ENCODE measurements around the gene DNAH12.

DNAH12 gene, protein sequence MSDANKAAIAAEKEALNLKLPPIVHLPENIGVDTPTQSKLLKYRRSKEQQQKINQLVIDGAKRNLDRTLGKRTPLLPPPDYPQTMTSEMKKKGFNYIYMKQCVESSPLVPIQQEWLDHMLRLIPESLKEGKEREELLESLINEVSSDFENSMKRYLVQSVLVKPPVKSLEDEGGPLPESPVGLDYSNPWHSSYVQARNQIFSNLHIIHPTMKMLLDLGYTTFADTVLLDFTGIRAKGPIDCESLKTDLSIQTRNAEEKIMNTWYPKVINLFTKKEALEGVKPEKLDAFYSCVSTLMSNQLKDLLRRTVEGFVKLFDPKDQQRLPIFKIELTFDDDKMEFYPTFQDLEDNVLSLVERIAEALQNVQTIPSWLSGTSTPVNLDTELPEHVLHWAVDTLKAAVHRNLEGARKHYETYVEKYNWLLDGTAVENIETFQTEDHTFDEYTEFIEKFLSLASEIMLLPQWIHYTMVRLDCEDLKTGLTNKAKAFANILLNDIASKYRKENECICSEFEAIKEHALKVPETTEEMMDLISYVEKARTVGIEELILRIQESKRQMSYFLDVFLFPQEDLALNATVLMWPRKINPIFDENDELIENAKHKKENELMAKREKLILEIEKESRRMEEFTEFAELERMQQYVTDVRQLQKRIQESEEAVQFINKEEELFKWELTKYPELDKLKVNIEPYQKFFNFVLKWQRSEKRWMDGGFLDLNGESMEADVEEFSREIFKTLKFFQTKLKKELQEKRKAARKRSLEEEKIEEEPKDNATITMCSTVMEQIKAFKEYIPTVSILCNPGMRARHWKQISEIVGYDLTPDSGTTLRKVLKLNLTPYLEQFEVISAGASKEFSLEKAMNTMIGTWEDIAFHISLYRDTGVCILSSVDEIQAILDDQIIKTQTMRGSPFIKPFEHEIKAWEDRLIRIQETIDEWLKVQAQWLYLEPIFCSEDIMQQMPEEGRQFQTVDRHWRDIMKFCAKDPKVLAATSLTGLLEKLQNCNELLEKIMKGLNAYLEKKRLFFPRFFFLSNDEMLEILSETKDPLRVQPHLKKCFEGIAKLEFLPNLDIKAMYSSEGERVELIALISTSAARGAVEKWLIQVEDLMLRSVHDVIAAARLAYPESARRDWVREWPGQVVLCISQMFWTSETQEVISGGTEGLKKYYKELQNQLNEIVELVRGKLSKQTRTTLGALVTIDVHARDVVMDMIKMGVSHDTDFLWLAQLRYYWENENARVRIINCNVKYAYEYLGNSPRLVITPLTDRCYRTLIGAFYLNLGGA (N-terminal part only)

DNA sequence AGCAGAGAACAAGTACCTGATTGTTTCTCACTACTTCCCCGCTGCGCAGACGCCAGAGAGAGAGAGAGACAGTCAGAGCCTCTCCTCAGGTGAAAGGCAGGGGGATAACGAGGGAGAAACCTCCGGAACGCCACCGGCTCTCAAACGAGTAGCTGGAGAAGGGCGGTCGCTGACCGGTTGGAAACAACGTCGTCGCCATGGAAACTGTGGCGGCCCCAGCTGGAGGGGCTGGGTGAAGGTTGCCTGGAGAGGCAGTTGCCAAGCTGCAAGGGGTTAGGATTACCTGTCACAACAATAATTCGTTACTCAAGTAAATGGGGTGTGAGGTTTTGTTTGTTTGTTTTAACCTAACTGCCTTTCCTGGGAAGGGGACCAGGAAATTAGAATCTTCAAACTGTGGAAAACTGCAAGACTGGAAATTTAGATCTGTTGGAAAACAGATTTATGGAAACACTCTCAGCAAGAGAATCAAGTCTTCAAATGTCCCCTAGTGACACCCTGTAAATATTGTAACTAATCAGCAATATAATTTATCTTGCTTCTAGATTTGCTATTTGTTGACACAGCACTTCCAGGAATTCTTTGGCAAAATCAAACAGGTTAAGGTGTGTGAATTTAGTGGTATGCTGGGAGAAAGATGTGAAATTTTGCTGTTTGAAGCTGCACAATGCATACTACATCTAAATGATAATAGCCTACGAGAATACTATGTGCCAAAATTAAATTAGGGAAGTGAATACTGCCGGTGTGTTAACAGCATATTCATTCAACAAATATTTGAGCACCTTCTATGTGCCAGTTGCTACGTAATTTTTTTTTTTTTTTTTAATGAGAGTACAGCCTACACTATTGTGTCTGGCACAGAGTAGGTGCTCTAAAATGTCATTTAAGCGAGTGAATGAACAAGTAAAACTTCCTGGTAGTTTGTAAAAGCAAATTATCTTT lies at the start of gene DNAH12:
Gene DNAH12, minus strand, starts transcription at position 164 of the 945 bp plus-strand sequence. CDS start 1,474 bp downstream, outside the sequence.
- no peak for DNase-seq

DNA sequence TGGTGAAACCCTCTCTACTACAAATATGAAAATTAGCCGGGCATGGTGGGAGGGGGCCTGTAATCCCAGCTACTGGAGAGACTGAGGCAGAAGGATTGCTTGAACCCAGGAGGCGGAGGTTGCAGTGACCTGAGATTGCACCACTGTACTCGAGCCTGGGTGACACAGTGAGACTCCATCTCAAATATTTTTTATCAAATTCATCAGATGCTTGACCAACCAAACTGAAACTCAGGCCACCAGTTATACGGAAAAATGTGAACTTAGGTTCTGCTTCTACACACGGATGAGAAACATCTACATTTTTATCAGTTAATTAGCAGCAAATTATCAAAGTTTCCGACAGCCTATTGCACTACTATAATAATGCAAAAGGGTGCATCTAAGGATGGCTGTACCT lies 48.2 kb upstream of the DNAH12 start:
- no peak for DNase-seq

DNA sequence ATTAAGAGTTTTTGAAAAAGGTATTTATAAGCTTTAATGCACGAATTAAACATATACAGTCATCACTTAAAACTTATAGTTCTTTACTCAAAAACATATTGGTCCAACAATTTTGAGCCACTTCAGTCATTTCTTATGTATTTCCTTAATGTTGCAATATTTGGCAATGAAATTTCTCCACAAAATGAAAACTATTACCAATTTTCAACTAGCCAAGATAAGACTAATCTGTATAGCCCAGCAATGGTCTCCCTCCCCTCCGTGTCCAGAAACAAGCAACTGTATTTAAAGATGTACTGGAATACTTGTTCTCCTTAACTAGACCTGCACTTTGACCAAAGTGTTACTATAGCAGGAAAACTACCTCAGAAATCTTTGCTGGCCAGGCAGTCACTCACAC lies 43.8 kb upstream of the DNAH12 start:
- no peak for DNase-seq

- no peak for DNase-seq
Observed at GRCh38 chr3:57586778-57587177, 42.6 kb upstream of the DNAH12 start.

- DNase-seq: no peak
Observed at GRCh38 chr3:57583544-57583943, 39.4 kb upstream of the DNAH12 start.

GRCh38 chr3:57582474-57583168 lies 38.5 kb upstream of the DNAH12 start:
- DNase-seq: no peak

- DNase-seq: no peak
Observed at GRCh38 chr3:57577801-57578200, 33.7 kb upstream of the DNAH12 start.

DNA sequence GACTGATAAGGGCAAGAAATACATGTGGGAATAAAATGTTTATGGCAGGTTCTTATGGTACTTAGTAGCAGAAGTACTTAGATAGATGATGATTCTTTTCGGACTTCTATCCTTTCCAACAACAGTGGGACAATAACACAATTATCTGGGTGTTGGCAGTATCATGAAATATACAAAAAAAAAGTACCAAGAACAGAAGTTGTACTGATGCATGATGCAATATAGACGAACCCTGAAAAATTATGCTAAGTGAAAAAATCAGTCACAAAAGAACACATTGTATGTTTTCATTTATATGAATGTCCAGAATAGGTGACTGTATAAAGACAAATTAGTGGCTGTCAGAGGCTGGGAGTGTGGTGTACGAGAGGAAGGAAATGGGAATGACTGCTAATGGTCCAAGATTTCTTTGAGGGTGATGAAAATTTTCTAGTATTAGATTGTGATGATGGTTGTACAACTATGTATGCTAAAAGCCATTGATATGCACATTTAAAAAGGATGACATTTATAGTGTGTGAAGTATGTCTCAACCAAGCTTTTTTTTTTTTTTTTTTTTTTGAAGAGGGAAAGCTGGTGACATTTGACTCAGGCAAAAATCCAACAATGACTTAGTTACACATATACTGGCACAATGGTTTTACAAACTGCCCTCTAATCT lies 32.0 kb upstream of the DNAH12 start:
- no peak for DNase-seq

DNA sequence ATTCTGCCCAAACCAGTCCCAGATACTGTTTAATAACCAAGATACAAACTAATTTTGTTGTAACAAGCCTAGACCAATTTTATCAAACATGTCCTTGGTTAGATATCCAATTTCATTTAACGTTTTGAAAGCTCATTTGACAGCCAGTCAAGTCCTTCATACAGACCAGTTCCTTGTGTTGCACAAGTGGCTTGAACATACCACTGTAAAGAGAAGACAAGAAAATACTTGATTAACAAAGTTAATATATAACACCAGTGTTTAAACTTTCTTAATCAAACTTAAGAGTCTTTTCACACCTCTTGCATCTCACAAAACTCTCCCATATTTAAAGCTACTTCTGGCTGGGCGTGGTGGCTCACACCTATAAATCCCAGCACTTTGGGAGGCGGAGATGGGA lies 28.0 kb upstream of the DNAH12 start:
- no peak for DNase-seq

GRCh38 chr3:57570878-57571277 lies 26.7 kb upstream of the DNAH12 start:
- no peak for DNase-seq

DNA sequence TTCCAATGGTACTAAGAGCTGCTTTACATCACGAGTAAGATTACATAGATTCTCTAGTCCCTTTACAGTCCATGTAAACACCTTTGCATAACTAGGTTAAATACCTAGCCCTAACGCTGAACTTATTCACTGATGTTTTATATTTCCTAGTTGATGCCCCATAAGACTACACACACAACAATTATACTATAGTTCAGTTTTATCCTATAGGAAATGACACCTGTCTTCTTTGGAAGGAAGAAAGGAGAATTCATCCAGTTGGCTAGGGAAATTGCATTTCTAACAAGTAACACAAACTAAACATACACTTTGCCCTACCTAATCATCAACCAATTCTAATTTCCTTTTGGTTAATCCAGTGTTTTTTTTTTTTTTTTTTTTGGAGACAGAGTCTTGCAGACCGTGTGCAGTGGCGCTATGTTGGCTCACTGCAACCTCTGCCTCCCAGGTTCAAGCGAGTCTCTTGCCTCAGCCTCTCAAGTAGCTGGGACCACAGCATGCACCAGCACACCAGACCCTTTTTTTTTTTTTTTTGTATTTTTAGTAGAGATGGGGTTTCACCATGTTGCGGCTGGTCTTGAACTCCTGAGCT lies 25.8 kb upstream of the DNAH12 start:
- DNase-seq: no peak

- no peak for DNase-seq
Observed at GRCh38 chr3:57559526-57559925, 15.4 kb upstream of the DNAH12 start.

- DNase-seq: no peak
Observed at GRCh38 chr3:57557085-57557537, 13.0 kb upstream of the DNAH12 start.

DNA sequence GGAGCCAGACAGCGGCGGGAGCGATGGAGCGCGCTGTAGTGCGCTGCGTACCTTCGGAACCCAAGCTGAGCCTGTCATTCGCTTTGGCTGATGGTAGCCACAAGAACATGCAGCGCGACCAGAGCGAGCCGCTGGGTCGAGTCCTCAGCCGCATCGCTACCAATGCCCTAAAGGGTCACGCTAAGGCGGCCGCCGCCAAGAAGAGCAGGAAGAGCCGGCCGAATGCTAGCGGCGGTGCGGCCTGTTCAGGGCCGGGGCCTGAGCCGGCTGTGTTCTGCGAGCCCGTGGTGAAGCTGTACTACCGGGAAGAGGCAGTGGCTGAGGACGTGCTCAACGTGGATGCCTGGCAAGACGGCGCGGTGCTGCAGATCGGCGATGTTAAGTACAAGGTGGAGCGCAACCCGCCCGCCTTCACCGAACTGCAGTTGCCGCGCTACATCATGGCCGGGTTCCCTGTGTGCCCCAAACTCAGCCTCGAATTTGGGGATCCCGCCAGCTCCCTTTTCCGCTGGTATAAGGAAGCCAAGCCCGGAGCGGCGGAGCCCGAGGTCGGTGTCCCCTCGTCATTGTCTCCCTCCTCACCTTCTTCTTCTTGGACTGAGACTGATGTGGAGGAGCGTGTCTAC lies 12.4 kb upstream of the DNAH12 start:
- no peak for DNase-seq

- DNase-seq: peak; percentile 73
Observed at GRCh38 chr3:57555738-57556458, 11.8 kb upstream of the DNAH12 start, which contains the start of gene PDE12. TSS of gene PDE12 (plus strand) at chr3:57556274. CDS start at chr3:57556380, 106 bp downstream.

DNA sequence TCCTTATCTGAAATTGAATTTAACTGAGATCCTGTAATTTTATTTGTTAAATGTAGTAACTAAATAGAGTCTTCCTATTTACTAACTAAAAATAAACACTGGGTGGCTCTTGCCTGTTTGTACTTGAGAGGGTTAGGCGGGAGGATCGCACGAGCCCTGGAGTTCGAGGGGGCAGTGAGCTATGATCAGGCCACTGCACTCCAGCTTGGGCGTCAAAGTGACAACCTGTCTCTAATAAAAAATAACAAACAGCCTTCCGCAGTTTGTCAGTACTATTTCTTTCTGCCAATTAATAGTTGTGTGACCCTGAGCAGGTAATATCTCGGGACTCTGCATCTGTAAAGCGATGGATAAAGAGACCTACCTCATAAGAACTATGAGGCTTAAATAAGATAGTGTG lies 11.2 kb upstream of the DNAH12 start:
- DNase-seq: no peak

- no peak for DNase-seq
Observed at GRCh38 chr3:57546616-57547015, 2.5 kb upstream of the DNAH12 start.

- DNase-seq: no peak
Observed at GRCh38 chr3:57545636-57546268, 1.6 kb upstream of the DNAH12 start.

Data from GF-D8 (cell line).